Calu3 (cell line): Measurements from ENCODE around the gene UGT1A9. TPM values are rescaled to one million over a fixed set of nuclear protein-coding genes. Genes with fewer than 3 reads are reported as not detected.

ENCODE experiments used
- BruUV-seq: library from RNA; stranded (reverse); fragments of 400-500 nt; replicated peaks from 2 replicates; lab custom pipeline; 2021; lab: Mats Ljungman, UMichigan
- CTCF ChIA-PET: fragments of 300-600 bp; sonication (Branson Sonifier 250); formaldehyde crosslinking; loops from one replicate; lab custom pipeline; 2022; ENCODE audit warnings: antibody characterized with exemption; lab: Charles Lee
- DNase-seq: peaks from one replicate; pipeline ENCODE4 v3.0.0; 2022
- H3K27ac Mint-ChIP-seq: one replicate; pipeline ENCODE4 v1.8.0; 2022; ENCODE audit warnings: mixed read lengths; ENCODE audit not compliant: unreplicated experiment
- H3K27me3 Mint-ChIP-seq: one replicate; pipeline ENCODE4 v1.8.0; 2022; ENCODE audit warnings: mixed read lengths; ENCODE audit not compliant: unreplicated experiment
- H3K36me3 Mint-ChIP-seq: one replicate; pipeline ENCODE4 v1.8.0; 2022; ENCODE audit warnings: mild to moderate bottlenecking, moderate library complexity, mixed read lengths; ENCODE audit not compliant: insufficient read depth, unreplicated experiment
- H3K4me1 Mint-ChIP-seq: one replicate; pipeline ENCODE4 v1.8.0; 2022; ENCODE audit warnings: mild to moderate bottlenecking, low read depth, mixed read lengths; ENCODE audit not compliant: unreplicated experiment
- H3K4me3 Mint-ChIP-seq: one replicate; pipeline ENCODE4 v1.8.0; 2022; ENCODE audit warnings: mild to moderate bottlenecking, low read depth, moderate library complexity, mixed read lengths; ENCODE audit not compliant: unreplicated experiment
- H3K9me3 Mint-ChIP-seq: one replicate; pipeline ENCODE4 v1.8.0; 2022; ENCODE audit warnings: low read depth, mixed read lengths; ENCODE audit not compliant: unreplicated experiment
- intact Hi-C: fragments of 100-400 bp; cut with micrococcal nuclease; formaldehyde crosslinking; loops from one replicate; pipeline ENCODE4 v1.10.0; 2022; ENCODE audit not compliant: unreplicated experiment
- total RNA-seq: library from RNA; stranded (reverse); gene quantifications from 2 replicates; pipeline ENCODE4 v1.2.3, GENCODE V29; 2022
- TF ChIP-seq, protein P1 (sequence below): fragments of 200-600 bp; IDR thresholded peaks from one replicate; pipeline ENCODE4 v1.8.0; 2022; ENCODE audit warnings: antibody characterized with exemption; ENCODE audit not compliant: unreplicated experiment

Gene UGT1A9
- total RNA-seq, 1 experiment from 2014 or later, result 4.3 TPM

- peaks cover 15% of the 10 kb centered on the region for H3K4me1 Mint-ChIP-seq
- H3K27ac Mint-ChIP-seq, result no peak overlapping the region
- H3K27me3 Mint-ChIP-seq, result no peaks in the 10 kb centered on the region
- no peaks in the 10 kb centered on the region for H3K36me3 Mint-ChIP-seq
- H3K4me3 Mint-ChIP-seq, result no peak overlapping the region
- TF ChIP-seq, protein P1, sequence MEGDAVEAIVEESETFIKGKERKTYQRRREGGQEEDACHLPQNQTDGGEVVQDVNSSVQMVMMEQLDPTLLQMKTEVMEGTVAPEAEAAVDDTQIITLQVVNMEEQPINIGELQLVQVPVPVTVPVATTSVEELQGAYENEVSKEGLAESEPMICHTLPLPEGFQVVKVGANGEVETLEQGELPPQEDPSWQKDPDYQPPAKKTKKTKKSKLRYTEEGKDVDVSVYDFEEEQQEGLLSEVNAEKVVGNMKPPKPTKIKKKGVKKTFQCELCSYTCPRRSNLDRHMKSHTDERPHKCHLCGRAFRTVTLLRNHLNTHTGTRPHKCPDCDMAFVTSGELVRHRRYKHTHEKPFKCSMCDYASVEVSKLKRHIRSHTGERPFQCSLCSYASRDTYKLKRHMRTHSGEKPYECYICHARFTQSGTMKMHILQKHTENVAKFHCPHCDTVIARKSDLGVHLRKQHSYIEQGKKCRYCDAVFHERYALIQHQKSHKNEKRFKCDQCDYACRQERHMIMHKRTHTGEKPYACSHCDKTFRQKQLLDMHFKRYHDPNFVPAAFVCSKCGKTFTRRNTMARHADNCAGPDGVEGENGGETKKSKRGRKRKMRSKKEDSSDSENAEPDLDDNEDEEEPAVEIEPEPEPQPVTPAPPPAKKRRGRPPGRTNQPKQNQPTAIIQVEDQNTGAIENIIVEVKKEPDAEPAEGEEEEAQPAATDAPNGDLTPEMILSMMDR, result no peak
- DNase-seq, result no peak
- no TSS peak for BruUV-seq
- H3K9me3 Mint-ChIP-seq, result peaks cover 3% of the 10 kb centered on the region
- intact Hi-C loops, result no loop called here
- CTCF ChIA-PET, result no interaction called here
Measured at GRCh38 chr2:233674314-233674713, 2.6 kb downstream of the UGT1A9 start.

- intact Hi-C loops, result no loop called here
- CTCF ChIA-PET, result no interaction called here
- no peak for DNase-seq
- peaks cover 15% of the 10 kb centered on the region for H3K4me1 Mint-ChIP-seq
- TF ChIP-seq, protein P1, result no peak
- H3K36me3 Mint-ChIP-seq, result no peaks in the 10 kb centered on the region
- H3K27me3 Mint-ChIP-seq, result no peaks in the 10 kb centered on the region
- peaks cover 3% of the 10 kb centered on the region for H3K9me3 Mint-ChIP-seq
- H3K27ac Mint-ChIP-seq, result no peak overlapping the region
- BruUV-seq, result no TSS peak
- no peak overlapping the region for H3K4me3 Mint-ChIP-seq
Measured at GRCh38 chr2:233674995-233675394, 3.3 kb downstream of the UGT1A9 start.

DNA sequence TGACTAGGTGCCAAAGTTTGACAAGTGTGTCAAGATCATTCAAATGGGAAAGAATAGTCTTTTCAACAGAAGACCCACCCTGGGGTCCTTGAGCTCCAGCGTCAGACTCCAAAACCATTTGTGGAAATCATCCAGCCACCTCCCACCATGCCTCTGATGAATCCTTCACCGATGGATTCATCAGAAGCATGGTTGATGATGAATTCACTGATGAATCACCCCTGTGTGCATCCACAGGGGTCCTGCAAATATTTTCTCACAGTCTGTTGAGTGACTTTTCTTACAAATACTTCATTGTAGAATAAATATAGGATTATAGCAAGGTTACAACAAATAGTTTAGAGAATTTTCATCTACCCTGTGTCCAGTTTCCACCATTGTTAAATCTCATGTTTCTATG, 4.3 kb downstream of the UGT1A9 start:
- TF ChIP-seq, protein P1, result no peak
- CTCF ChIA-PET, result no interaction called here
- no peak overlapping the region for H3K4me3 Mint-ChIP-seq
- H3K4me1 Mint-ChIP-seq, result peaks cover 11% of the 10 kb centered on the region
- no peak for DNase-seq
- intact Hi-C loops, result no loop called here
- no peaks in the 10 kb centered on the region for H3K27me3 Mint-ChIP-seq
- H3K27ac Mint-ChIP-seq, result no peak overlapping the region
- no peaks in the 10 kb centered on the region for H3K36me3 Mint-ChIP-seq
- H3K9me3 Mint-ChIP-seq, result peaks cover 3% of the 10 kb centered on the region
- no TSS peak for BruUV-seq

- intact Hi-C loops, result no loop called here
- no TSS peak for BruUV-seq
- TF ChIP-seq, protein P1, result no peak
- DNase-seq, result no peak
- Mint-ChIP-seq H3K4me3 (no peak overlapping the region), H3K4me1 (no peaks in the 10 kb centered on the region), H3K27ac (no peak overlapping the region), H3K9me3 (peaks cover 3% of the 10 kb centered on the region), H3K36me3 (no peaks in the 10 kb centered on the region), H3K27me3 (no peaks in the 10 kb centered on the region)
- CTCF ChIA-PET, result no interaction called here
Measured at GRCh38 chr2:233679196-233679595, 7.5 kb downstream of the UGT1A9 start.
